ENCODE measurements around the gene FMO2.

Gene FMO2

DNA sequence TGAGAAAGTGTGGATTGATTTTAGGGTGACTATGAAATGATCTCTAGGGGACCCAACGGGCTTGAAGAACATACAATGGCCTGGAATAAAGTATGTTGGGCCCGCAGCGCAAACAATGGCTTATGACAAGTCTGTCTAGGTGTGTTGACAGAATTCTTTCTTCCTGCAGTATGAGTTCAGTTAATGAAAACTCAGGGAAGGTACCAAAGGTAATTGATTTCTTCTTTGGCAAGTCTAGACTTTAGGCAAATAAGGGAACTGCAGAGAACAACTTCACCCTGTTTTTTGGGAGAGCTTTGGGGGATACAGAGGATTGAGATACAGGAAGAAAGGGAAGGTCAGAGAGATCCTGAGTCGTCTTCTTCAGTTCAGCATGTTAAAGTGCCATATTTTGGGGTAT, 7.8 kb upstream of the FMO2 start:
- no peak for DNase-seq

GRCh38 chr1:171179318-171180227, 5.5 kb upstream of the FMO2 start:
- no peak for DNase-seq

DNA sequence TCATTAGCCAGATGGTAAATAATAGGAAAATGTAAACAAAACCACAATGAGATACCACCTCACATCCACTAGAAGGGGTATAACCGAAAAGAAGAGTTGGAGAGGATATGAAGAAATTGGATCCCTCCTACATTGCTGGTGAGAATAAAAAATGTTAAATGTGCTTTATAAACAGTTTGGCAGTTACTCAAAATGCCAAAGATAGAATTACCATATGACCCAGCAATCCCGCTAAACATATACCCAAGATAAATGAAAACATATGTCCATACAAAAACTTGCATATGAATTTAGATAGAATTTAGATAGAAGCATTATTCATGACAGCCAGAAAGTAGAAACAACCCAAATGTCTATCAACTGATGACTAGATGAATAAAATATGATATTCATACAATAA, 4.4 kb upstream of the FMO2 start:
- DNase-seq = no peak

GRCh38 chr1:171188388-171189266, 3.5 kb downstream of the FMO2 start:
- DNase-seq = no peak

- no peak for DNase-seq
Measured at GRCh38 chr1:171191992-171192391, 6.9 kb downstream of the FMO2 start.

DNA sequence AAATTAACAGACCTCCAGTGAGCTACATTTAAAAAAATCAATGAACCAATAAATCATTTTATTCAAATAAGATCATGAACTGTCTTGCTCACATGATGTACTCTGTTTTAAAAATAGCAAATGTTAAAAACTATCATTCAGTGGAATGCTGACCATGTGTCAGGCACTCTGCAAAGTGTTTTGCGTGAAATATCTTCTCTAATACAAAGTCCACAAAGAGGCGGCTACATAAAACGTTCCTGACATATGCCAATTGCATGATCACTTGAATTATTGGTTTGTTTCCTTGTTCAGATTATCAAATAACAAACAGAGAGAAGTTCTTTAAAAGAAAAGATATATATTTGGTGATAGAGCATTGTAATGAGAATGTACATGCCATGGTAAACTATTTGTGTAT, 10.7 kb downstream of the FMO2 start:
- no peak for DNase-seq

DNA sequence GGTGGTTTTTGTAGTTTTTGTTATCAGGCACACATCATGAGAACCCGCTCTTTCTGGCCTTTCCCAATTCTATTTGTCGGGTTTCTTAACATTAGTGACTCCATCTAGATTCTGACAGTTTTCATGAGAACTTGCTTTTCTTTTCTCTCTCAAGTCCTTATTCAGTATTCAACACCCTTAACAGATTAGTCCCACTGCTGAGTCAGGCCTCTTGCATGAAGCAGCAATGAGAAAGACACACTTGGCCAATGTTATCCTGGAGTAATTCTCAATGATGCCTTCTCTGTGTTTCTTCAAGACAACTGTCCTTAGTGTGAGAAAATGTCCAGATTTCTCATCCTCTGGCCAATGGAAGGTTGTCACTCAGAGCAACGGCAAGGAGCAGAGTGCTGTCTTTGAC, 11.3 kb downstream of the FMO2 start:
- no peak for DNase-seq

DNA sequence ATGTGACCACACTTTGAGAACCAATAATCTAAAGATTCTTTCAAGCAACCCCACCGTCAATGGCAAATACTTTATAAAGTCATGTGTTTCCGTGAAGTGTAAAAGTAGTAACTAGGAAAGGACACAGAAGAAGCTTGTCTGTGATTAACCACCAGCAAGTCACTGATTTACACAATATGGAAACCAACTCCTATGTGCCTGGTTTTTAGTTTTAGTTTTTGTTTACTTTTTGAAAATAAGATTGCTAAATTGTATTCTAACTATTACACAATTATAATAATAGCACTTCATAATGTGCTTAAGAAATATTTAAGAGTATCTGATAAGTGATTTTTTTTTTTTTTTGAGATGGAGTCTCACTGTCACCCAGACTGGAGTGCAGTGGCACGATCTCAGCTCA, 13.0 kb downstream of the FMO2 start:
- no peak for DNase-seq

DNA sequence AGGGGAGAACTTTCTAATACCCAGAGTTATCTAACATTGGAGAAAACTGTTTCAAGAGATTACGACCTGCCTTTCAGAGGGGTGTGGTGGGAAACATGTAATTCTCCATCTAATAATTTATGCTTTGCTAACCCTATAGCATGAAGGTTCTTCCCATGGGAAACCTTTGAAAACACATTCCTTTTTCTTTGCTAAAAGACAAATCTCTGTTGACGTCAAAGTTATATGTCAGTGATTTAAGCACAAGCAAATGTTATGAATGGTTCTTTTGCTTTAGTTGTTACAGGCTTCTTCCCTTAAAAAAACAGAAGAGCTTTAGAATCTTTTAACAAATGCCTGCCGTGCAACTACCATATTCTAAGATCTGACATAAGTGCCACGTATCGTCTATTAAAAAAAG, 19.2 kb downstream of the FMO2 start:
- DNase-seq = no peak

- DNase-seq = no peak
Measured at GRCh38 chr1:171206204-171206977, 21.3 kb downstream of the FMO2 start.

GRCh38 chr1:171206978-171207355, 21.9 kb downstream of the FMO2 start:
- DNase-seq = no peak

GRCh38 chr1:171207377-171207776, 22.3 kb downstream of the FMO2 start:
- DNase-seq = no peak

DNA sequence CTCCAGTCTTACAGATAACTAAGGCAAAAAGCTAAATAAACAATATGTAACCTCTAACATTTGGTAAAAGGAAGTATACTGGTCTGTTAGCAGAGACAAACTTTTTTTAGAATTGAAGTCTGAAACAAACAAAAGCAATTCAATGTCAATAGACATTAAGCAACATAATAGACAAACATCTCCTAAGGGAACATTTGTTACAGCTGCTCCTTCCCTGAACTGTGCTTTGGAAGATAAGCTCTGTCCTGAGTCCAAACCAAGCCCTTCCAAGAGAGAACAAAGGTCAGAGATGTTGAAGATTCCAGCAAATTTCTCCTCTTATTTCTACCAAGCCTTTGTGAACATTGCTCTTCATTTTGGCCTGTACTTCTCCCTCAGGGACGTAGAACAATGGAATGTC, 25.3 kb downstream of the FMO2 start:
- DNase-seq = no peak

DNA sequence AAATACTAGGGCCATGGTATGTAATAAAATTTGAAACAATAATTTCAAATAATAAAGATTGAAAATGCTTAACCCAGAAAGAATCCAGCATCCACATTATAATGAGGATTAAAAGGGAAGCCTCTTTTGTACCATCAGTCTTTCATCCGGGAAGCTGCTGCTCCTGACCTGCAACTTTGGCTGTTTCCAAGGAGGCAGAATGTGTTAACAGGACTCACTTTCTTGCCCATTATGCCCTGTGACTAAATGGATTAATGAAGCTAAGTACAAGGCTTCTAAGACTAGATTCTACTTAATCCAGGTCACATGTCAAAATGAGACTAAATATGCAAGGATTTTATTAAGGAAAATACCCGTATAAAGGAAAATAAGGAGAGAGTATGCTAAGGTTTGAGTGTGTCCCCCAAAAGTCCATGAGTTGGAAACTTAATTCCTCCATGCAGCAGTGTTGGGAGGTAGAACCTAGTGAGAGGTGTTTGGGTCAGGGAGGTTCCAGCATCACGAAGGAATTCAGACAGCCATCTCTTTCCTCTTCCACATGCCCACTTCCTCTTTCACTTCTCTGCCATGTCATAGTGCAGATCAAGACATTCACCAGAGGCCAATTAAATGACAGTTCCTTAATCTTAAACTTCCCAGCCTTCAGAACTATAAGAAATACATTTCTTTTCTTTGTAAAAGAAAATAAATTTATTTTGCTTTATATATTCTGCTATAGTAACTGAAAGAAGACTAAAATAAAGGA, 27.7 kb downstream of the FMO2 start:
- no peak for DNase-seq

DNA sequence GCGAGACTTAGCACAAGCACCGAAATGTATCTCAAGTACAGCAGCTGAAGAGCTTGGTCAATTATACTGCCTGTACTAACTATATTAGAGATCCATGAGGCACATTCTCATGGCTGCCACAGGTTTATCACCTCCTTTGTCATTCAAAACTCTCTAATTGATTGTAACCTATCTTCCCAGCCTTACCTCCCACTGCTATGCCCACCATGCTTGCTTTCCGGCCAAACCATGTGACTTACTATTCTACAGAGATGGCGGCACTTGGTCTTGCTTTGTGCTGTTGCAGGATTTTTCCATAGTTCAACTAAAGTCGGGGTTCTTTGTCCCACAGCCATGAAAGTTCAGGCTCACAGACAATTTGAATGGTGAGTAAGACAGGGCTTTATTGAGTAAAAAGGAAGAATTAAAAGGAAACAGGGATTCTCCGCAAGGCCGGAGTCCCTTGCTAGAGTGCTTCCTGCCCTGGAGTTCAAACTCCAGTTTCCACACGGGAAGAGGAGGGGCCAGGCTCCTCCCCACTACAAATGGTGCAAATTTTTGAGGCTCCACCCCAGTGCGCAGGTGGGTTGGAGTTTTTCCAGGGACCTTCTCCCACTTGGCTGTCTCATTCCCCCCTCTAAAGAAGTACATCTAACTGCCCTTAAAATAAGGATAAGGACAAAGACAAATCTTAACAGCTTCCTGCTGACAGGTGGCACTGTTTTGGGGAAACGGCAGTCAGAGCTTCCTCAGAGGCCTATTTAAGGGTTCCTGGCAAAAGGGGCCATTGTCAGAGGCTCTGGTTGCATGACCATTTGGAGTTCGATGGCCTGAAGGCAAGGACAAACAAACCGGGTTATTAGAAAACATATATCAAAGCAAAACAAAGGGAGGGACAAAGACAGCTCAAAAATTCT, 28.7 kb downstream of the FMO2 start:
- DNase-seq = no peak

DNA sequence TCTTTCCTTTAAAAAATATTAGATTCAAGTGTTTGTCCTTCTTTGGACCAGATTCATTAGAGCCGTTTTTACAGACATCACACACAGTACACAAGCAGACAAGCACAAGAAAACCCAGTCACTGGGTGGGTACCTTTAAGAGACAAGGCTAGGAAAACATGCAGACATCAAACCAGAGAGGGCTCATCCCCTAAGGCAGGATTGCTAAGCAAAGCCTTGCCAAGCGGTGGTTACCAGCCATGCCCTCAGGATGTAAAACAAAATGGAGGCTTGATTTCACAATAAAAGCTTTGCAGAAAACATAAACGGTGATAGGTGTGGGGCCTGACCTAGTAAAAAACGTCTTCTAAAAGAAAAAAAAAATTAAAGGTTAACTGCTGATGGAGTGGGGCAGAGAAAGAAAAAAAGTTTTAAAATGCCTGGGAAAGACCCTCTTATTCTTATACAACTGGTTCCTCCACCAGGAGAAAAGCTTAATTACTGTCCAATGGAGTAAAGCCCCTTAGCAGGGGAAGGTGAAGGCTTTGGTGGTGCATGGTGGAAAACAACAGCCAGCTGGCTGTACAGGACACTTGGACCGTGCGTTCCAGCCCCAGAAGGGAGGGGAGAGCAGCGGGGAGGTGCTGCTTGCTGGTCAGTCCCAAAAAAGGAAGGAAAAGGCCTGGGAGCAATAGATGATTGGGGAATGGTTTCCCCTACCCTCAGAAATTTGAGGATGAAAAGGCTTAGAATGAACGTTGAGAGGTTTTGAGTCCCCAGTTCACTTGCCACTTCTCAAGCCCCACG, 32.8 kb downstream of the FMO2 start:
- DNase-seq = no peak

DNA sequence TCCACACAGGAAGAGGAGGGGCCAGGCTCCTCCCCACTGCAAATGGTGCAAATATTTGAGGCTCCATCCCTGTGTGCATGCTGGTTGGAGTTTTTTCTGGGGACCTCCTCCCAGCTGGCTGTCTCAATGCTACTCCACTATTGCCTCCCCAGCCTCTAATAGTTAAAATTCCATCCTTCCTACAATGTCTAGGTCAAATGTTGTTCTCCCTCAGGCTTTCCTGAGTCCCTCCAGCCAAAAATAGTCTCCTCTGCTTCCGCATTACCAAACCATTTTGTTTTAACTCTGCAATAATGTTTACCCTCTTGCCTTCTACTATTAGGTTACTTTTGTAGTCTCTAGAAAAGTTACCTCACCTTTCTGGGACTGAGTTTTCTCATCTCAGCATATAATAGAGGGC, 33.6 kb downstream of the FMO2 start:
- no peak for DNase-seq

GRCh38 chr1:171219346-171220080, 34.4 kb downstream of the FMO2 start:
- no peak for DNase-seq

GRCh38 chr1:171220081-171220420, 35.0 kb downstream of the FMO2 start:
- no peak for DNase-seq

- DNase-seq = no peak
Measured at GRCh38 chr1:171220581-171221054, 35.5 kb downstream of the FMO2 start.
